Spleen (tissue), 11 donors: ENCODE results near the gene WBP1L. TPM values are rescaled to one million over a fixed set of nuclear protein-coding genes. Genes with fewer than 3 reads are reported as not detected.

Source experiments
- DNase-seq: peaks from one replicate; pipeline ENCODE4 v3.0.0-alpha.2; 2020
- H3K27ac ChIP-seq, 8 donors: fragments of 200-600 bp; sonication (generic) in 7 of 8; 1 replicate in 4 of 8; 2 replicates in 4 of 8; pipeline versions ENCODE4 v1.5.0 to v1.8.0; 2016 to 2021; ENCODE audit warnings: inconsistent platforms in 4 of 8, mild to moderate bottlenecking in 4 of 8, moderate library complexity in 1 of 8
- H3K27me3 ChIP-seq, 7 donors: fragments of 200-600 bp; sonication (generic) in 6 of 7; replicated peaks in 1 of 7; 1 replicate in 4 of 7; 2 replicates in 3 of 7; pipeline versions ENCODE4 v1.5.0 to v1.8.0; 2016 to 2021; ENCODE audit warnings: inconsistent platforms in 3 of 7, mild to moderate bottlenecking in 1 of 7
- H3K36me3 ChIP-seq, 6 donors: fragments of 200-600 bp; sonication (generic) in 5 of 6; 1 replicate in 4 of 6; 2 replicates in 2 of 6; pipeline versions ENCODE4 v1.5.0 to v1.8.0; 2016 to 2021; ENCODE audit warnings: inconsistent platforms in 2 of 6
- H3K4me1 ChIP-seq, 6 donors: fragments of 200-600 bp; sonication (generic) in 5 of 6; 1 replicate in 3 of 6; 2 replicates in 3 of 6; pipeline versions ENCODE4 v1.5.0 to v1.8.0; 2016 to 2021; ENCODE audit warnings: inconsistent platforms in 3 of 6
- H3K4me3 ChIP-seq, 8 donors: fragments of 200-600 bp; sonication (generic) in 7 of 8; 1 replicate in 4 of 8; 2 replicates in 4 of 8; pipeline versions ENCODE4 v1.5.0 to v1.8.0; 2016 to 2021; ENCODE audit warnings: inconsistent platforms in 4 of 8, mild to moderate bottlenecking in 4 of 8, moderate library complexity in 2 of 8
- H3K9me3 ChIP-seq, 8 donors: fragments of 200-600 bp; sonication (generic) in 7 of 8; 1 replicate in 4 of 8; 2 replicates in 4 of 8; pipeline versions ENCODE4 v1.5.0 to v1.8.0; 2016 to 2021; ENCODE audit warnings: inconsistent platforms in 4 of 8
- POLR2A ChIP-seq, 3 donors: fragments of 450-650 bp; IDR thresholded peaks; one replicate each; pipeline ENCODE4 v1.5.1; 2017; ENCODE audit warnings: antibody characterized with exemption in 3 of 3, mild to moderate bottlenecking in 1 of 3
- POLR2AphosphoS5 ChIP-seq, 3 donors: sonication (generic); formaldehyde crosslinking; IDR thresholded peaks; one replicate each; pipeline ENCODE4 v1.5.1; 2017; ENCODE audit warnings: antibody characterized with exemption in 3 of 3
- WGBS, 5 donors: extraction: QIAGEN DNeasy Blood & Tissue Kit in 3 of 5; methylation state at CpG; one replicate each; pipeline versions ENCODE4 v1.1.5 to v1.1.7; 2013 to 2018; 5-methylcytosine and 5-hydroxymethylcytosine counted together
- intact Hi-C: fragments of 100-400 bp; cut with DNase I; formaldehyde crosslinking; loops from one replicate; pipeline ENCODE4 v1.15.0; 2023; ENCODE audit warnings: low total_unique reads
- polyA plus RNA-seq, 3 donors: library from polyadenylated mRNA; stranded (reverse); fragments of 200-250 nt; gene quantifications; one replicate each; pipeline ENCODE4 v1.2.1, GENCODE V29; 2013
- total RNA-seq, 7 donors: library from RNA; depleted of rRNA in 3 of 7; stranded (reverse); fragments of >200 nt in 3 of 7; fragmentation: NEBNext Ultra II Directional in 4 of 7; extraction: Animal tissue kit (Norgen Biotek cat#: 25700) in 4 of 7; gene quantifications; one replicate each; pipeline versions ENCODE4 v1.1.0 to v1.2.1, GENCODE V29; 2016 to 2021
- TF ChIP-seq, protein P1 (sequence below), 11 experiments: fragments of 200-600 bp in 7 of 11; fragments of 450-650 bp in 4 of 11; sonication (generic) in 4 of 11; IDR thresholded peaks in 8 of 11; conservative IDR thresholded peaks in 3 of 11; 1 replicate in 7 of 11; 2 replicates in 4 of 11; pipeline versions ENCODE4 v1.4.0 to v1.8.0; 2016 to 2021; ENCODE audit warnings: antibody characterized with exemption in 11 of 11, inconsistent platforms in 4 of 11, mild to moderate bottlenecking in 1 of 11
- donor health status: healthy with polysubstance abuse.
- donor health status: DM: no; HTN: no; CAD: no; lungs with moderate emphysema.
- donor health status: DM: no; HTN: no; CAD: no.
- donor health status: Bipolar disorder and iron deficiency.
- donor health status: healthy.
- donor health status: DM: no; HTN: no; CAD: no.
- donor health status: DM: yes; HTN: yes; CAD: no.

The WBP1L gene
- total and polyA plus RNA-seq, 10 donors: 15.9 to 149 (median 49.2) TPM

DNA sequence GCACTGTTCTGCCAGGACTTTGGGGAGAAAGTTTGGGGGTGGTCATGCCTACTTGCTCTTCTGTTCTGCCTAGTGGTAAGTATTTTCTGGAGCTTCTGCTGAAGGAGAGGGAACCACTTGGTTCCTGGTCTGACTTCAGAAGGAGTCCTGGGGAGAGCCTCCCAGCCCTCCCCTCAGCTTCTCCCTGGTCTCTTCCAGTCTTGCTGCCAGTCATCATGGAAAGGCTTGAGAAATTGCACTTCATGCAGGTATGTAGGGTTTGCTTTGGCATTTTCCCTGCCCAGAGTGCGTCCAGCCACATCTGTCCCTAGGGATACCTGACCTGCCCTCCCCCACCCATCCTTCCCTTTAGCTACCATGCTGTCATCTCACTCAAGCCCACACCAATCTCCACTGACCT lies 11.1 kb upstream of the WBP1L start:
- intact Hi-C loops: loop anchor here (5.0 kb wide), 1 partner anchor 170 kb away; no protein-coding TSS in a partner anchor
- no peak overlapping the region for H3K4me3 ChIP-seq

DNA sequence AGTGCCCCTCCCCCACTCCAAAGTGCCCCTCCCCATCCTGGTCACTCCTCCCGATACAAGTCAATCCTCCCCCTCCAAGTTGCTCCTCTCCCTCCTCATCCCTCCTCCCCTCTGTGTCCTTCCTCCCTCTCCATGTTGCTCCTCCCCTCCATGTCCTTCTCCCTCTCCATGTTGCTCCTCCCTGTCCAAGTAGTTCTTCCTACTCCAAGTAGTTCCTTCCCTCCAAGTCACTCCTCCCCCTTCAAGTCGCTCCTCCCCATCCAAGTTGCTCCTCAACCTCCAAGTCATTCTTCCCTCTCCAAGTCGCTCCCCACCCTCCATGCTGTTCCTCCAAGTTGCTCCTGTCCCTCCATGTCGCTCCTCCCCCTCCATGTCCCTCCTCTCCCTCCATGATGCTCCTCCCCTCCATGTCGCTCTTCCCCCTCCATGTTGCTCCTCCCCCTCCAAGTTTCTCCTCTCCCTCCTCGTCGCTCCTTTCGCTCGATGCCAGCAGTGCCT lies 8.6 kb upstream of the WBP1L start:
- TF ChIP-seq, protein P1, sequence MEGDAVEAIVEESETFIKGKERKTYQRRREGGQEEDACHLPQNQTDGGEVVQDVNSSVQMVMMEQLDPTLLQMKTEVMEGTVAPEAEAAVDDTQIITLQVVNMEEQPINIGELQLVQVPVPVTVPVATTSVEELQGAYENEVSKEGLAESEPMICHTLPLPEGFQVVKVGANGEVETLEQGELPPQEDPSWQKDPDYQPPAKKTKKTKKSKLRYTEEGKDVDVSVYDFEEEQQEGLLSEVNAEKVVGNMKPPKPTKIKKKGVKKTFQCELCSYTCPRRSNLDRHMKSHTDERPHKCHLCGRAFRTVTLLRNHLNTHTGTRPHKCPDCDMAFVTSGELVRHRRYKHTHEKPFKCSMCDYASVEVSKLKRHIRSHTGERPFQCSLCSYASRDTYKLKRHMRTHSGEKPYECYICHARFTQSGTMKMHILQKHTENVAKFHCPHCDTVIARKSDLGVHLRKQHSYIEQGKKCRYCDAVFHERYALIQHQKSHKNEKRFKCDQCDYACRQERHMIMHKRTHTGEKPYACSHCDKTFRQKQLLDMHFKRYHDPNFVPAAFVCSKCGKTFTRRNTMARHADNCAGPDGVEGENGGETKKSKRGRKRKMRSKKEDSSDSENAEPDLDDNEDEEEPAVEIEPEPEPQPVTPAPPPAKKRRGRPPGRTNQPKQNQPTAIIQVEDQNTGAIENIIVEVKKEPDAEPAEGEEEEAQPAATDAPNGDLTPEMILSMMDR (IDR thresholded peaks at IDR 0.05 in 8 of 11, conservative IDR thresholded peaks at IDR 0.05 in 3 of 11): no peak
- no peak for TF ChIP-seq POLR2A (IDR thresholded peaks at IDR 0.05)
- TF ChIP-seq POLR2AphosphoS5 (IDR thresholded peaks at IDR 0.05): no peak
- Histone ChIP-seq H3K9me3 (no peaks in the 10 kb centered on the region), H3K36me3 (peaks cover 0 to 57% (median 0%) of the 10 kb centered on the region in 6 donors), H3K4me3 (no peak overlapping the region), H3K27me3 (no peaks in the 10 kb centered on the region), H3K27ac (peak overlapping the region in 3 of 8 donors; percentile 20 to 43 (median 31)), H3K4me1 (peaks cover 0 to 14% (median 10%) of the 10 kb centered on the region in 6 donors)
- DNase-seq: no peak
- intact Hi-C loops: no loop called here
- WGBS, 5 donors: 77 to 91% (median 83%) methylated on average over 9 of the region's 9 CpGs

More for the DNA sequence above, 11.1 kb upstream of the WBP1L start:
- H3K27ac ChIP-seq: no peak overlapping the region
- no peak for TF ChIP-seq POLR2A (IDR thresholded peaks at IDR 0.05)
- TF ChIP-seq, protein P1 (IDR thresholded peaks at IDR 0.05 in 8 of 11, conservative IDR thresholded peaks at IDR 0.05 in 3 of 11): no peak
- H3K9me3 ChIP-seq: no peaks in the 10 kb centered on the region
- no peaks in the 10 kb centered on the region for H3K27me3 ChIP-seq
- peaks cover 0 to 14% (median 10%) of the 10 kb centered on the region in 6 donors for H3K4me1 ChIP-seq
- WGBS, 5 donors: 69 to 100% (median 73%) methylated on average over 1 of the region's 1 CpG; no CpG with 5 or more reads in 1 of the 5 donors
- H3K36me3 ChIP-seq: peaks cover 0 to 69% (median 0%) of the 10 kb centered on the region in 6 donors
- DNase-seq: no peak

DNA sequence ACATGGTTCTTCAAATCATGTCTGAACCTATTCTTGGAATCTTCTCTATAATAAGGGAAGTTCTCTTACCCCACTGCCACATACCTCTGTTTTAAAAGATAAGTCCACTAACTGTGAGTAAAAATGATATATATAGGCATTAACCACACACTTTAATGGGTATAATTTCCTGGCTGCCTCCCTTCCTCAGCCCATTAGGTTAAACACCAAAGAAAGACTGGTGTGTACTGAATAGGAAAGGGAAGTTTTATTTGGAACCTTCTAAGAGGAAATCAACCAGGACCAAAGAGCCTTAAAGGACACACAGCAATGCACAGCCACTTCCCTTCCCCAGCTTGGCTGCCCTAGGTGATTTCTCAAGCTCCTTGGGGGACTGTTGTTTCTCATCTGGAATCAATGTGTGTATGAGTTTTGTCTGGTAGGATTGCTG lies 5.0 kb upstream of the WBP1L start:
- intact Hi-C loops: no loop called here
- DNase-seq: no peak
- Histone ChIP-seq H3K27ac (peak overlapping the region in 3 of 8 donors; percentile 11 to 26 (median 19)), H3K36me3 (peaks cover 0 to 27% (median 0%) of the 10 kb centered on the region in 6 donors), H3K27me3 (no peaks in the 10 kb centered on the region), H3K4me1 (peaks cover 4 to 21% (median 16%) of the 10 kb centered on the region in 6 donors), H3K9me3 (no peaks in the 10 kb centered on the region), H3K4me3 (no peak overlapping the region)
- TF ChIP-seq POLR2A (IDR thresholded peaks at IDR 0.05) (no peak), POLR2AphosphoS5 (IDR thresholded peaks at IDR 0.05) (no peak)
- TF ChIP-seq, protein P1 (IDR thresholded peaks at IDR 0.05 in 8 of 11, conservative IDR thresholded peaks at IDR 0.05 in 3 of 11): no peak

DNA sequence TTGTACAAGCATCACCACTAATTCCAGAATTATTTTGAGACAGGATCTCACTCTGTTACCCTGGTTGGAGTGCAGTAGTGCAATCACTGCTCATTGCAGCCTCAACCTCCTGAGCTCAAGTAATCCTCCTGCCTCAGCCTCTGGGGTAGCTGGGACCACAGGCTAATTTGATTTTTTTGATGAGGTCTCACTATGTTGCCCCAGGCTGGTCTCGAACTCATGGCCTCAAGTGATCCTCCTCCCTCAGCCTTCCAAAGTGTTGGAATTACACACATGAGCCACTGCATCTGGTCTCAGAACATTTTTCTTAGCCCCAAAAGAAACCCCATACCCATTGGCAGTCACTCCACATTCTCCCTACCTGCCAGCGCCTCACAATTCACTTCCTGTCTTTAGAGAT lies 3.5 kb upstream of the WBP1L start:
- Histone ChIP-seq H3K9me3 (no peaks in the 10 kb centered on the region), H3K27ac (no peak overlapping the region), H3K27me3 (no peaks in the 10 kb centered on the region), H3K4me3 (no peak overlapping the region), H3K36me3 (peaks cover 0 to 19% (median 0%) of the 10 kb centered on the region in 6 donors), H3K4me1 (peaks cover 11 to 32% (median 26%) of the 10 kb centered on the region in 6 donors)
- intact Hi-C loops: no loop called here
- TF ChIP-seq POLR2A (IDR thresholded peaks at IDR 0.05) (no peak), POLR2AphosphoS5 (IDR thresholded peaks at IDR 0.05) (no peak)
- TF ChIP-seq, protein P1 (IDR thresholded peaks at IDR 0.05 in 8 of 11, conservative IDR thresholded peaks at IDR 0.05 in 3 of 11): no peak
- 76 to 88% (median 80%) methylated on average over 2 of the region's 2 CpGs for WGBS, 5 donors
- DNase-seq: no peak
